CD4-positive, alpha-beta T cell treated with Interferon alpha-2 for 1 hour (primary cell): ENCODE measurements around the gene AP1M2.
"Not testable (repeated sequence)": the region's sequence is repeated elsewhere in the genome, so short reads cannot be mapped to it uniquely, and the experiment has no call there.

Experiments
- DNase-seq, 2 donors: peaks; one replicate each; pipeline ENCODE4 v3.0.0-alpha.2; 2020 to 2022

AP1M2 gene

GRCh38 chr19:10535613-10536012 lies 51.5 kb downstream of the AP1M2 start:
- DNase-seq, result no peak

- DNase-seq, result no peak
Observed at GRCh38 chr19:10533646-10534386, 53.3 kb downstream of the AP1M2 start.

GRCh38 chr19:10532457-10532856 lies 54.7 kb downstream of the AP1M2 start:
- DNase-seq, result no peak

GRCh38 chr19:10526887-10527286 lies 60.2 kb downstream of the AP1M2 start:
- not testable (repeated sequence) for DNase-seq

- DNase-seq, result no peak
Observed at GRCh38 chr19:10525636-10526035, 61.5 kb downstream of the AP1M2 start.

- DNase-seq, result peak in 1 of 2 donors; percentile 55
Observed at GRCh38 chr19:10523135-10523636, 63.9 kb downstream of the AP1M2 start.
